ENCODE data around the gene SDCCAG8. TPM values are rescaled to one million over a fixed set of nuclear protein-coding genes. Genes with fewer than 3 reads are reported as not detected.

SDCCAG8 gene
- total RNA-seq, 1 donor from 2014 or later: 41.2 TPM

DNA sequence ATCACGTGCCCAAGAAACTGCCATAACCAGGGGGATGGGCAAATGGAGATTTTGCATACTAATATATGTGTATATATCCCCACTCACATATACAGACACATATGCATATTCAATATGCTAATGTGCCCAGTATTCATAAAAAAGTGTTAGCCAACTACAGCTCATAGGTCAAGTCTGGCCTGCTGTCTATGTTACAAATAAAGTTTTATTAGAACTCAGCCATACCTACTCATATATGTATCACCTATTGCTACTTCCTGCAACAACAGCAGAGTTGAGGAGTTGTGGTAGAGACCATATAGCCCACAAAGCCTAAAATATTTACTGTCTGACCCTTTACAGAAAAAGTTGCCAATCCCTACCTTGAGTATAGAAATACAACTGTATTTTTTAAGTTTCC lies 93.3 kb downstream of the SDCCAG8 start:
- POLR2A ChIA-PET: no interaction called here
- CTCF ChIA-PET: no interaction called here
- no peaks in the 10 kb centered on the region for H3K9me3 Mint-ChIP-seq
- no peak overlapping the region for H3K4me3 Mint-ChIP-seq
- H3K4me1 Mint-ChIP-seq: peaks cover 7% of the 10 kb centered on the region
- intact Hi-C loops (cut with micrococcal nuclease): loop anchor here (10.0 kb wide), 1 partner anchor 696 kb away; no protein-coding TSS in a partner anchor
- H3K27ac Mint-ChIP-seq: no peak overlapping the region
- ATAC-seq (ENCODE audit: low read depth) (no peak), DNase-seq (no peak)
- TF ChIP-seq, protein P1, sequence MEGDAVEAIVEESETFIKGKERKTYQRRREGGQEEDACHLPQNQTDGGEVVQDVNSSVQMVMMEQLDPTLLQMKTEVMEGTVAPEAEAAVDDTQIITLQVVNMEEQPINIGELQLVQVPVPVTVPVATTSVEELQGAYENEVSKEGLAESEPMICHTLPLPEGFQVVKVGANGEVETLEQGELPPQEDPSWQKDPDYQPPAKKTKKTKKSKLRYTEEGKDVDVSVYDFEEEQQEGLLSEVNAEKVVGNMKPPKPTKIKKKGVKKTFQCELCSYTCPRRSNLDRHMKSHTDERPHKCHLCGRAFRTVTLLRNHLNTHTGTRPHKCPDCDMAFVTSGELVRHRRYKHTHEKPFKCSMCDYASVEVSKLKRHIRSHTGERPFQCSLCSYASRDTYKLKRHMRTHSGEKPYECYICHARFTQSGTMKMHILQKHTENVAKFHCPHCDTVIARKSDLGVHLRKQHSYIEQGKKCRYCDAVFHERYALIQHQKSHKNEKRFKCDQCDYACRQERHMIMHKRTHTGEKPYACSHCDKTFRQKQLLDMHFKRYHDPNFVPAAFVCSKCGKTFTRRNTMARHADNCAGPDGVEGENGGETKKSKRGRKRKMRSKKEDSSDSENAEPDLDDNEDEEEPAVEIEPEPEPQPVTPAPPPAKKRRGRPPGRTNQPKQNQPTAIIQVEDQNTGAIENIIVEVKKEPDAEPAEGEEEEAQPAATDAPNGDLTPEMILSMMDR (IDR thresholded peaks at IDR 0.05): no peak
- H3K27me3 Mint-ChIP-seq: no peaks in the 10 kb centered on the region
- peaks cover 33% of the 10 kb centered on the region for H3K36me3 Mint-ChIP-seq (ENCODE audit: low read depth)

DNA sequence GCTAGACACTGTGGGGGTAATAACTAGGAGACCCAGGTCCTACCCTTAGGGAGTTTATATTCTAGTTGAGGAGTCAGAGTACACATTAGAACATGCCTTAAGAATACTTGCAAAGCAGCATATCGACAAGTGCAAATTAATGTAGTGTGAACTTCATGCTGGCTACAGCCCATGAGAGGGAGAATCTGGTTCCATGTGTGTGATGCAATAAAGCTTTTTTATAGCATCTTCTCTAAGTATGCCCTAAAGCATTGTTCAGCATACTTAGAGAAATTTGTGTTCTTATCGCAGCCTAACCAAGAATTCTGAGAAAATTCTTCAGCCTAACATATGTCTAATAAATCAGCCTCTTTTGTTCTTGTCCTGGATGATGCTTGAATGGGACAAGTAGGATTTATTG lies 95.5 kb downstream of the SDCCAG8 start:
- ATAC-seq (ENCODE audit: low read depth) (no peak), DNase-seq (no peak)
- Mint-ChIP-seq H3K27me3 (no peaks in the 10 kb centered on the region), H3K9me3 (no peaks in the 10 kb centered on the region), H3K36me3 (ENCODE audit: low read depth) (peaks cover 29% of the 10 kb centered on the region), H3K4me1 (peaks cover 15% of the 10 kb centered on the region), H3K27ac (no peak overlapping the region), H3K4me3 (no peak overlapping the region)
- POLR2A ChIA-PET: no interaction called here
- intact Hi-C loops (cut with micrococcal nuclease): no loop called here
- TF ChIP-seq, protein P1 (IDR thresholded peaks at IDR 0.05): no peak
- CTCF ChIA-PET: no interaction called here

DNA sequence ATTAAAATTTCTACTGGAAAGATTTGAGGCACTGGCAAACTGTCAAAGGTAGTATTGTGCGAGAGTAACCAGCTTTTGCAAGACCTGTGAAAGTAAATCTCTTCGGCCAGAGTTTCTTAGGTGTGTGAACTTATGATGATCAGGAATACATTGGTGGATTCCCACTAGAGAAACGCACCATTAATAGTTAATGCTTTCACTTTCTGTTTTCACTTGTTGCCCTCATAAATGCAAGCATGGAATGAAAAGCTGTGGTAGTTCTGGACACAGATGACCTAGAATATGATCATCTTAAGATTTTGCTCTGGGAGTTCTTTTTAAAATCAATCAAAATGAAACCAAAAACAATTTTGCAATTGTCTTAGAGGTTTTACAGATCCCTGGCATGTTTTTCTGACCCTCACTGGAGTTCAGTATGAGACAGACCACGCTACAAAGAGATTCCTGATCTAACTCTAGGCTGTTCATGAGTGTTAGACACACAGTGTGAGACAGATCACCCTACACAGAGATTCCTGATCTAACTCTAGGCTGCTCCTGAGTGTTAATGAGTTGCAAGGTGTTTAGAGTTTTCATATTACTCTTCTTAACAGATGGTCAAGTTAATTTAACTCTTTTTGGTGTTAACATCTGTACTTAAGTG lies 98.8 kb downstream of the SDCCAG8 start:
- TF ChIP-seq, protein P1 (IDR thresholded peaks at IDR 0.05): no peak
- ChIA-PET POLR2A (no interaction called here), CTCF (interaction anchor here (1.2 kb wide), 1 partner anchor 11 kb away, joined by 4 read pairs; no protein-coding TSS in a partner anchor)
- H3K27ac Mint-ChIP-seq: no peak overlapping the region
- ATAC-seq (ENCODE audit: low read depth): no peak
- no peaks in the 10 kb centered on the region for H3K9me3 Mint-ChIP-seq
- H3K4me3 Mint-ChIP-seq: peak overlapping the region; percentile 52
- H3K27me3 Mint-ChIP-seq: no peaks in the 10 kb centered on the region
- intact Hi-C loops (cut with micrococcal nuclease): no loop called here
- DNase-seq: no peak
- H3K36me3 Mint-ChIP-seq (ENCODE audit: low read depth): peaks cover 21% of the 10 kb centered on the region
- H3K4me1 Mint-ChIP-seq: peaks cover 15% of the 10 kb centered on the region

DNA sequence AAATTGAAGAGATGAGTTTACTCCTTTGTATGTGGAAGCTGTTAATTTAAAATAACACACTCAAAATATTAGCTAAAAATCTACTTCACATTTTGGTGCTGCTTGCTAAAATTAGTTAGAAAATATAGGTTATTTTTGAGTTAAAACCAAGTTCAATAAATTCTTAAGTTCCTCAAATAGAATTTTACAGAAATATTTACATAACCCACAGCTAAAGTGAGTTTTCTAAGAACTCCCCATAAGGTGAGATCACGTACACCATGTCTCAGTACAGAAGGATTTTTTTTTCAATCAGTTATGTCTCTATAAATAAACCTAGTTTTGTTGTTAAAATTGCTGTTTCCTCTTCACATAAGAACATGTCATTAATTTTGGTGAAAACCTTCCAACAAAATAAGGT lies 108.0 kb downstream of the SDCCAG8 start:
- ChIA-PET CTCF (no interaction called here), POLR2A (no interaction called here)
- TF ChIP-seq, protein P1 (IDR thresholded peaks at IDR 0.05): no peak

DNA sequence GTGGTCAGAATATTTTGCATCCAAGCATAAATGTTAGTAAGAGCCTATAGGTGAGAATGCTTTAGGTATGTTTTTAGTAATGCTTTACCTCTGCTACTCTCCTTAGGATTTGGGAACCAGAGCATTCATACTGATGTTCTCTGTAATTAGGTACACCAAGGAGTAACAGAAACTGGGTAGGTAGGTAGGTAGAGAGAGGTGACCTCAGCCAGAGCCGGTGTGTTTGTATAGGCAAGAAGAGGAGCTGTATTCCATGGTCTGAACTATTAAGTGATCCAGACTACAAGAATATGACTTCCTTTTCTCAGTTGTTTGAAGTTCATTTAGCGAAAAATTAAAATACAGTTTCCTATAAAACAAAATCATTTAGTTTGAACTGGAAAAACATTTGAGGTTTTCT lies 108.5 kb downstream of the SDCCAG8 start:
- H3K36me3 Mint-ChIP-seq (ENCODE audit: low read depth): peaks cover 25% of the 10 kb centered on the region
- no peaks in the 10 kb centered on the region for H3K9me3 Mint-ChIP-seq
- no peak overlapping the region for H3K4me3 Mint-ChIP-seq
- DNase-seq: no peak
- intact Hi-C loops (cut with micrococcal nuclease): no loop called here
- ATAC-seq (ENCODE audit: low read depth): no peak
- H3K27me3 Mint-ChIP-seq: no peaks in the 10 kb centered on the region
- H3K4me1 Mint-ChIP-seq: peaks cover 2% of the 10 kb centered on the region
- POLR2A ChIA-PET: no interaction called here
- H3K27ac Mint-ChIP-seq: no peak overlapping the region
- CTCF ChIA-PET: interaction anchor here (0.6 kb wide), 1 partner anchor 21 kb away, joined by 3 read pairs; no protein-coding TSS in a partner anchor
- TF ChIP-seq, protein P1 (IDR thresholded peaks at IDR 0.05): no peak

More for the DNA sequence above, 108.0 kb downstream of the SDCCAG8 start:
- Mint-ChIP-seq H3K27ac (no peak overlapping the region), H3K9me3 (no peaks in the 10 kb centered on the region), H3K27me3 (no peaks in the 10 kb centered on the region), H3K4me3 (no peak overlapping the region), H3K4me1 (peaks cover 2% of the 10 kb centered on the region), H3K36me3 (ENCODE audit: low read depth) (peaks cover 23% of the 10 kb centered on the region)
- intact Hi-C loops (cut with micrococcal nuclease): no loop called here
- ATAC-seq (ENCODE audit: low read depth) (no peak), DNase-seq (no peak)

Data from activated B cell treated with CpG ODN at 0.5 μM for 24 hours (primary cell).